ENCODE measurements around the gene BUB1. TPM values are rescaled to one million over a fixed set of nuclear protein-coding genes. Genes with fewer than 3 reads are reported as not detected.

The BUB1 gene
- total RNA-seq = 18.8 and 27.7 TPM in 2 replicates

DNA sequence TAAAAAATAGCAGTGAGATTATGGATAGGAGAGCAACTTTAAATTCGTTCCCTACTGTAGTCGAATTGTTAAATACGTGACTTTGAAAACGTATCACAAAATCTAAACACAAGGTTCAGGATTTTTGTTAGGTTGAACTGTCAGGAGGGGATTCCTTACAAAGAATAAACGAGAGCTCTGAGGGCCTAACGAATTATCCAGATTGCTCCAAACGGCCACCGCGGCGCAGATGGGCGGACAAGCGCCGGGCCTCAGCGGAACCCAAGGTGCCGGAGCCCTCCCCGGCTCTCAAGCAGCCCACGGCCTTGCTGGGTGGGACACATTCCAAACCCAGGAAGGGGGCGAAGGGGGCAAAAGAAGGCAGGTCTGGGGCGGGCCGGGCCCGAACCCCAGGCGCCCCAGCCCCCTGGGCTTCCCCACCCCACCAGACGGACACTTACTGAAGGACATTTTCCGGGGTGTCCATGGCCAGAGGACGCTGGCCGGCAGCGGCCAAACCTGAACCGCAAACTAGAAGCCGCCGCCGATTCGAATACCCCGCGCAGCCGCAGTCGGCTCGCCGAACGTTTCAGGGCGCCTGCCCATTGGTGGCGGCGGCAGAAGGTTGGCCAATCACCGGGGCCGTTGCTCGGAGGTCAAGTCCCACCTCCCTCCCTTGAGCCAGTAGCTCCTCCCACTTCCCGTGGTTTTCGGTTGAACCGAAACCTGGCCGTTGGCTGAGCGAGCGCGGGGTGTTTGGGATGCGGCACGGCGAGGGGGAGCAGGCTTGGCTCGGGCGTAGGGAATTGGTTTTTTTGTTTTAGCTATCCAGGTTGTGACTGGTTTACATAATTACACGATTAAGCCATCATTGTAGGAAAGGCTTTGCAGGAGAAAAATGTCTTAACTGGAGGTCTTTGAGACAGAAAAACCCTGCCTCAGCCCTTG lies at the start of gene BUB1:
BUB1 (minus strand) TSS at position 534 of the 927 bp plus-strand sequence; CDS start at position 466, 68 bp downstream.

Other genes with a start within 250 kb of the BUB1 start
- gene LIMS4, start 205.2 kb downstream of the BUB1 start, total RNA-seq = 14.7 and 42.7 TPM in 2 replicates
- gene RGPD6, start 100.8 kb downstream of the BUB1 start, total RNA-seq = 25.9 and 55.1 TPM in 2 replicates
- 0.06 TPM in 1 of 2 replicates, not detected in the other for gene ACOXL, start 54.5 kb upstream of the BUB1 start, total RNA-seq

Measured in bladder microvascular endothelial cell (primary cell).